Ureter (tissue), 1 donor: ENCODE results near the gene REEP1. TPM values are rescaled to one million over a fixed set of nuclear protein-coding genes. Genes with fewer than 3 reads are reported as not detected.
"Not testable (repeated sequence)": the region's sequence is repeated elsewhere in the genome, so short reads cannot be mapped to it uniquely, and the experiment has no call there.

Experiments
- DNase-seq: peaks from one replicate; pipeline ENCODE4 v3.0.0-alpha.2; 2020; ENCODE audit warnings: low spot score
- total RNA-seq: library from RNA; stranded (reverse); gene quantifications from one replicate; pipeline ENCODE4 v1.2.4, GENCODE V29; 2023
- donor health status: DM: yes; HTN: yes; CAD: no.

REEP1 gene
- total RNA-seq, 1 donor from 2014 or later, result 15.5 TPM

DNA sequence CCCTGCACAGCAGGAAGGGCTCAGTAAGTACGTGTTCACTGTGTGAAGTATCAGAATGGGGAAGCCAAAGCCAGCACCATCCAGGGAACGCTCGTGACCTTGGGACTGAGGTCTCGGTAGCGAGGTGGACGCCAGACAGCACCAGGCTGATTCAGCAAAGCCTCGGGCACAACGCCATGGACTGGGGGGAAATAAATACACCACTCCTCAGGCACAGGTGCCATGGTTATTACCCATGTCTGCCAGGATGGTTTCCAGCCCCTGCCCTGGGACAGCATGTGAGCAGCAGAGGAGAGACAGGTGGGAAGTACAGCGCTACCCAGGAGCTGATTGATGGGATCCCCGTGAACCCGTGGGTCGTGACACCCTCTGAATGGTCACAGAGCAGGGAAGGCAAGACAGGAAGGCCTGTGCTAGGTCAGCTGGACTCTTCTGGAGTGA lies 53.0 kb downstream of the REEP1 start:
- DNase-seq, result no peak

DNA sequence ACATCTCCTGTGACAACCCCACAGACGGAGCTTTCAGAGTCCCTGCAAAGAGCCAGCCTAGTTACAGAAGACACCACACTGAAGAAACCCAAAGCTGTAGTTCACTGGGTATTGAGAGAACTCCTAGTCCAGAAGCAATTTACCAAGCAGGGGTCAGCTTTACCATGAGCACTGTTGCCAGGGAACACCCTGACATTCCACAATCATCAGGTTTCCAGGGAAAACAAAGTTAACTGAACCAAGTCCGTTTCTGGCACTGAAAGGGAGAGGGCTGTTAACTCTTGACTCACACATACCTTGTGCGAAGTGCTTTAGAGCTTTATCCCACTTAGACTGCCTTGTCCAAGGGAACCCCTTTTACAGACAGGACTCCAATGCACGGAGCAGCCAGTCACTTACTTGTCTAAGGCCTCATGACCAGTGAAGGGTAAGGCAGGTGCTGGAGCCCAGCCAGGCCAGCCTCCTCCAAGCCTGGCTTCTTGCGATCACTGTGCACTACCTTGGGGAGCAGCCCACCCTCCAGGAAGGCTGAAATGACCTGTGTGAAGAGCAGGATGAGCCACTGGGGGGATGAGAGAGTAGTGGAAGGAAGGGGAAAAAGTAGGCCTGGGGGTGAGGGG lies 53.9 kb downstream of the REEP1 start:
- DNase-seq, result no peak

DNA sequence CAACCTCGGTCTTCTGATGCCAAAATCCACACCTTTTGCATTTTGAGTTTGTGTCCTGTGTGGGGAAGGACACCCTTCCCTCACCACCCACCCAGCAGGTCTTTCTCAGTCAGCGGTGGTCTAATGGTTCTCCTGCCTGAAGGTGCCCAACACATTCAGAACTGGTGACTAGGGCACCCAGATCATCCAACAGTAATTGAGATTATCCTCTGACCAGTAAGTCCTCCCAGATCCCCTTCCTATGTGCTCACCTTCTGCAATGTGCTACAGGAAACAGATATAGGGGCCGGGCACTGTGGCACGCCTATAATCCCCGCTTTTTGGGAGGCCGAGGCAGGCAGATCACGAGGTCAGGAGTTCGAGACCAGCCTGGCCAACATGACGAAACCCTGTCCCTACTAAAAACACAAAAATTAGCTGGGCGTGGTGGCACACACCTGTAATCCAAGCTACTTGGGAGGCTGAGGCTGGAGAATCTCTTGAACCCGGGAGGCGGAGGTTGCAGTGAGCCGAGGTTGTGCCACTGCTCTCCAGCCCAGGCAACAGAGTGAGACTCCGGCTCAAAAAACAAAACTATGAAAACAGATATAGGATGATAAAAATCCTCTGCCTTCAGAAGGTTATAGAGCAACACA lies 56.2 kb downstream of the REEP1 start:
- DNase-seq, result no peak

DNA sequence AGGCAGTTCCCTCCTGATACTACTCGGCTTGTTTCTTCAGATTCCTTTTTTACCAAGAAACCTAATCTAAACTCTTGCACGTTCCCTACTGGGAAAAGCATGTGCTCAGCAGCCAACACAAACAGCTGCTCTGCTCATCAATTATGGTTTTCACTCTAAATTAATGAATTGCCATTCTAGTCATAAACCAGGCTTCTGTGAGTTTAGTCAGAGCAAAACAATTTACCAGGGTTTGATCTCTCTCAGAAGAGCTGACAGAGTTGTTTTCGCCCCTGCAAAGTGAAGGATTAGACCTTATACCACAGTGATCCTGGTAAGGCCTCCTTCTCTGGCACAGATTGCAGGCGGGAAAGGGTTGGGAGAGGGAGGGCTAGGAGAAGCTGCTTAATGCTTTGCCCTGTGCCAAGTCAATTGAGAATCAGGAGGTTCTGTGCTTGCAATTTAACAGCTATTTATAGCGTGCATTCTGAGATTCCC lies 57.2 kb downstream of the REEP1 start:
- no peak for DNase-seq

DNA sequence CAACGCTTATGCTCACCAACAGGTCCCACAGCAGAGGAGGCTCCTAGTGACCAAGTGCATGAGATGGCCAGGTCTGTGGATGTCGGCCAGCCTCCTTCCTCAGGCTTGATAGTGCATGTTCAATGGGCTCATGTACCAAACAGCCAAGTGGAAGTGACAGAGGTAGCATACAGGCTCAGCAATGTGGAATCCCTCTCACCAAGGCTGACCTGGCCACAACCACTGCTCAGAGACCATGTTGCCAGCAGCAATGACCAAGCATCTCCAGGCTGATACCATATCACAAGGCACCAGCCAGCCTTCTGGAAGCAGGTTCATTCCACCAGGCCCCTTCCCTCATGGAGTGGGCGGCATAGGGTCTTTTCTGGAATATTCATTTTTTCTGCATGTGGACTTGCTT lies 61.5 kb downstream of the REEP1 start:
- no peak for DNase-seq

DNA sequence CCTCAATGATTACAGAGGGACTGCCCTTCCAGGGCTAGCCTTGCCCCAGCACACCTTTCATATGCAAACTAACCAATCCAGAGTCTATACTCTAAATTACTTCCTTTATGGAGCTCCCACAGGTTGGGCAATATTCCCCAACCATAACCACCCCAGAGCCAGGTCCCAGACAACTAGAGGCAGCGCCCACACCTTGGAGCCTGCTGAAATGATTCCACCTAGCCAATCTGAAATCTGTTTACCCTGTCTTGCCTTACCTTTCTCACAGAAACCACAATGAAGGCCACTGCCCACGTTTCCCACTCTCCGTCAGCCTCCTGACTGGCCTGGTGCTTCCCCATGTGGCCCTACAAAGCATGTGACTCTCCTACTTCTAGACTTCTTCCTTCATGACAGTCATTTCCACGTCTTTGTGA lies 62.0 kb downstream of the REEP1 start:
- no peak for DNase-seq

DNA sequence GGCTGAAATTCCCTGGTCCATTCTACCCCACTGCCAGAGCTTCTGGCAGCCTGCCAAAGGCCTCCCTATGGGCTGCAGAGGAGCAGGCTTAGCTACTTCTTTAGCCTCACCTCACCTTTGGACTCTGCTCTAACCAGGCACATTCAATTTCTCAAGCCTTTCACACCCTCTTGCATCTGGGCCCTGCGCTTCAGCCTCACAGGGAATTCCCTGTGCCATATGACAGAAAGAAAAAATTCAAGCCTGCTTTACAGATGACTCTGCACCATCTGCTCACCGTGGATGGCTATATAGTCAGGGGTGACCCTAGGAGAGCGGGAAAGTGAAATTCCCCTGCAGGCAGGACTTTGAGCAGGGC lies 62.5 kb downstream of the REEP1 start:
- DNase-seq, result no peak

DNA sequence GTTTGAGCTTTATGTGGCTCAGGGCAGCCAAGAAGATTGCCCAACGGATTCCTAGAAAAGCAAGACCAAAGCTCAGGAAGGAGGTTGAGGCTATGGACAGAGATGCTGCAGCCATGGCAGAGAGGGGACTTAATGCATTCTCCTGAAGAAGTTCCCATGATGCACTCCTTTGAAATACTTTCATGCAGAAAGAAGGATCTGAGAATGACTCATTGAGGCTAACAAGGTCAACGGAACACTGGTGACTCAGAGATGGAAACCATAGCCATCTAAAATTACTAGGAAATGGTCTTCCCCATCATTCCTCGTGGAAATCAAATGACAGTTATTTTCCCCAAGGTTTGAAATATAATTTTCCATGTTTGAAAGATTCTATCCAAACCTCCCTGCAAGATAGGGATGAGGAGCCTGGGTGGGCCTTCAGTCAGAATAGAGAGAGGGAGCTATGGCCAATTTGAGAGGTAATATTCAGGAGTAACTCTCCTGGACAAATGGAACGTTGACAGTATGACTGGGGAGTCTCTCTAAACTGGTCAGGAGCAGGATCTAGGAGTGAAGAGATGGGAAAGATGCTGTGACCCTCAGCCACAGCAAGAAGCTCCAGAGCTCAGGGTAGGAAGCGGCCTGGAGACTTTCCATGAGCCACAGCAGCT lies 63.0 kb downstream of the REEP1 start:
- DNase-seq, result no peak

DNA sequence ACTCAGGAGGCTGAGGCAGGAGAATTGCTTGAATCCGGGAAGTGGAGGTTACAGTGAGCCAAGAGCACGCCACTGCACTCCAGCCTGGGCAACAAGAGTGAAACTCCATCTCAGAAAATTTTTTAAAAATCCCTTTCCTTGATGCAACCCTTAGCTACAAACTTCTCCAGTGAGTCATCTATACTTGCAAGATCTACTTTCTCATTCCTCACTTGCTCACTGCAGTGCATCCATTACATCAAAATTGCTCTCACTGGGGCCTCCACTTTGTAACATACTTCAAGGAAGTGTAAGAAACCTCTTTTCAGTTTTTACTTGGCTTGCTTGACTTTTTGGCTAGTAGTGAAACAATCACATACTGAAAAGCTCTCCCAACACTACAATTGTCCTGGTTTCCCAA lies 65.3 kb downstream of the REEP1 start:
- DNase-seq, result no peak

DNA sequence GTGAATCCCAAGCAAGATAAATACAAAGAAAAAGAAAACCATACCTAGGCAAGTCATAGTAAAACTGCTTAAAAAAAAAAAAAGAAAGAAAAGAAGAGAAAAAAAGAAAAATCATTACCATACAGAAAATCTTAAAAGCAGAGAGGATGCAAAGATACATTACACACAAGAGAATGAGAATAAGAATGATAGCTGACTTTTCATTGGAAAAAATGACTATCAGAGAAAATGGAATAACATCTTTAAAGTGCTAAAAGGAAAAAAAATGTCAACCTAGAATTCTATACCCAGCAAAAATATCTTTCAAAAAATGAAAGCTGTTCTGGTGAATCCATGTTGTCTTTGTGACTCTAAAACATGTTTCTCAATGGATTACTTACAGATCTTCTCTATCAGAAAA lies 66.2 kb downstream of the REEP1 start:
- no peak for DNase-seq

DNA sequence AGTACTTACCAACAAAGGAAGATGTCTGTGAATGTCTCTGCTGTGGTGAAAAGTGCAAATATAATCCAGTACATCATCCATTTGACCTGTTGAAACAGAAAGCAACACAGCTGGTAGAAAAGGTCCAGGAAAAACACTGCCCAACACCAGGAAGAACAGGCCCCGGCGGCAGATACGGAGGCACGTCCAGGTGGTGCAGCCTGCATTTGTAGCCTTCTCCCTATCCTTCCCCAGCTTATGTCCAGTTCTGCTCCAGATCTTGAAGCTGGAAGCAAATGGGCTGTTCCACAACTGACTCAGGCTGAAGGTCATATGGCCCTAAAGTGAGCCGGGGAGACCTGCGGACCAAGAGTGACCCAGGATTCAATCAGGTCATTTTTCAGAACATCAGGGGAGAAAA lies 73.5 kb downstream of the REEP1 start:
- DNase-seq, result no peak

DNA sequence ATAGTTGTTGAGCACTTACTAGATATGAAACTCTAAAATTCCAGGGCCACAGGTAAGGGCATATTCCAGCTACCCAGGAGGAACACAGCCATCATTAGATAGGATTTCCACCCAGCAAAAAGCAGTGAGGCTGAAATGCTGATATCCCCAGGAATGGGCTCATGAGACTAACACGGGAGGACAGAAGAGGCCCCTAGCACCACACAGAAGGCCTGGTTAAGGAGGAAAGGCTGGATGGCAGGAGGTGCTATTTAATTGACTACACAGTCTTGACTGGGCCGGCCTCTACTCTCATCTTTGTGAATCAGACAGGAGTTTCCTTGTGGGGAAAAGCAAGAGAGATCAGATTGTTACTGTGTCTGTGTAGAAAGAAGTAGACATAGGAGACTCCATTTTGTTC lies 76.4 kb downstream of the REEP1 start:
- DNase-seq, result no peak

DNA sequence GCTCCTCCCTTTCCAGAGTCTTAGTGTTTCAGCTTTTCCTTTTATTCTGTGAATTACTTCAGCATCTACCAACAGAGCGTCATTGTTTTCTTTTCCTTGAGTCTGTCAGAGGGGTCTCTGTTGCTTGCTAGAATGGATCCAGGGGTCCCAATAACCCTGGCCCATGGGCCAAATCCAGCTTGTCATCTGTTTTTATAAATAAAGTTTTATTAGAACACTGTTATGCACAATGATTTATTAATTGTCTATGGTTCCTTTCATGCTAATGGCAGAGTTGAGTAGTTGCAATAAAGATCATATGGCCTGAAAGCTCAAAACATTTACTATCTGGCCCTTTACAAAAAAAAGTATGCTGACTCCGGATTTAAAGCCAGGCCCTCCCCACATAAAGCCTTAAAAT lies 79.3 kb downstream of the REEP1 start:
- no peak for DNase-seq

DNA sequence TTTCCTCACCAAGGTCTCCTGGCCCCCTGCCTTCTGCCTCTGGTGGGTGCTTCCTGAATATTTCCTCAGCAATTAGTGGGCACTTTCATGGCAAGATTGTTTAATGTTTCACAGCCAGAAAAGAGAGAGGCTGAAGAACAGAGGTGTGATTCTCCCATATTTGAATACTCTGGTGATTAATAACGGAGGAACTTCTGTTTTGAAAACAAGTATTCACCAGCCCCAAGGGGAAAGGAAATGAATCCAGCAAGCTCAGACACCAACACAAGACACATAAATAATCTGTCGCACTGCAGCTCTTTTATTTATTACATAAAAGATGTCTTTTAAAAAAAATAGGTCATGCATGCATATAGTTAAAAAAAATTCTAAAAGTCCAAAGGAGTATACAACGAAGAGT lies 80.4 kb downstream of the REEP1 start:
- no peak for DNase-seq

DNA sequence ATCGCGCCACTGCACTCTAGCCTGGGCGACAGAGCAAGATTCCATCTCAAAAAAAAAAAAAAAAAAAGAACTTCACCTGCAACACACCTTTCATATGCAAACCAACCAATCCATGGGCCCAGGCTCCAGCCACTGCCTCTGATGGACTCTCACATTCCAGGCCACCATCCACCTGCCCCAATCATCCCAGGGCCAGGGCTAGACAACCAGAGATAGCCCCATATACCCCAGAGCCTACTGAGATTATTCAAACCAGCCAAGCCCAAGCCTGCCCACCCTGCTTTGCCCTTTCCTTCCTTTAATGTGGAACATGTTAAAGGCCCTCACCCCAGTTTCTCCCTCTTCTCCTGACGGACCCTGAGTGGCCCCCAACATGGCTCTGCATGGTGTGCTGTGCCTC lies 81.1 kb downstream of the REEP1 start:
- DNase-seq, result no peak

DNA sequence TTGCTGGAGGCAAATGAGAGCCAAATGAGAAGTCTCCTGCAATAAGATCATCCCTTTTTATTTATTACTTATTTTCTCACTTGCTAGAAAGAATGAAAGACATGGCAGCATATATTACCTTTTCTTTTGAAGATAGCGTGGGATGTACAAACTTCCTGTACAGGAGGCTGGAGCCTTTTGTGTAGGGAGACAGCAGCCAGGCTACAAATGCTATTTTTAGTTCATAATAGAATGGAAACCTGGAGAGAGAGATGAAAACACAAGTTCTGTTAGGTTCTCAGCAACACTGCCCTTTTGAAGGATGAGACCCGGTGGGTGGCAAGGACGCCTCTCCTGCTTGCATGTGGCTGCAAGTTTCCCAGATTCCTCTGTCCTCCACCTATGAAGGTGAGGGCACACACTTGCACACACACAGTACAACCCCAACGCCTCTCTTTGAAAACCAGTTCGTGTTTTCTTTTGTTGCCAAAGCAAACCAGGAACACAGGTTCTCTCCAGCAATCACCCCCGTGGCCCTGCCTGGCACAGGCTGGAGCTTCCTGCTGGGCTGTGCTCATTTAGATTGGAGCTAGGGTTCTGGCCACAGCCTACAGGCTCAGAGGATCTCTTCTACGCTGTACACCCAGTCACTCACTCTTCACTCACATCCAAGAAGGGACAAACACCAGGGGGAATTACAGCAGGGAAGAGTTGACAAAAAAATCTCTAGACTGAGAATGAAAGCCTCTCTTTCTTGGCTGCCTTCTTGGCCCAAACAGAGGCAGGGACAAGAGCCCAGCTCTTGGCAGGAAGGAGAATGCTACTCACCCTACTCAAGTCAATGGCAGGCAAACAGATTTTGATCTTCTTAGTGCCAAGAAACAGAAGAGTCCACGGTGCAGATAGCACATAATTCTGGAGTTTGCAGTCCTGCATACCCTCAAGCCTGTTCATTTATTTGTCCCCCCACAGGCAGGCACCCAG lies 82.6 kb downstream of the REEP1 start:
- DNase-seq, result peak; percentile 63

DNA sequence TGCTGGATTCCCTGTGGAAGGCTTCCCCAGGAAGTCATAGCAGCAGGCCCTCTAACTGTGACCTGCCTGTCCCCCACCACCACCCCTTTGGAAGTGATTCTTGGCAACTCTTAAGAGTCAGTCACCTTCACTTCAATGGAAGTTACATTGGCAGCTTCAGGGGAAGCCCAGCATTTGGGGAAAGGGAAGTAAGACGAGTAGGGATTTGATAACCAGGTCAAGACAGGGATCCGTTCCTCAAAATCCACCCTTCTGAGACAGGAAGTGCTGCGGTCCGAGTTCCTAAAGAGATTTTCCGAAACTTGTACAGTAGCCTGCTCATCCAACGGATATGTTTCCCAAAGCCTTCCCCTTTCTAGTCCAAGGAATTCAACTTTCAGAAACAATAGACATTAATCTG lies 84.0 kb downstream of the REEP1 start:
- no peak for DNase-seq

DNA sequence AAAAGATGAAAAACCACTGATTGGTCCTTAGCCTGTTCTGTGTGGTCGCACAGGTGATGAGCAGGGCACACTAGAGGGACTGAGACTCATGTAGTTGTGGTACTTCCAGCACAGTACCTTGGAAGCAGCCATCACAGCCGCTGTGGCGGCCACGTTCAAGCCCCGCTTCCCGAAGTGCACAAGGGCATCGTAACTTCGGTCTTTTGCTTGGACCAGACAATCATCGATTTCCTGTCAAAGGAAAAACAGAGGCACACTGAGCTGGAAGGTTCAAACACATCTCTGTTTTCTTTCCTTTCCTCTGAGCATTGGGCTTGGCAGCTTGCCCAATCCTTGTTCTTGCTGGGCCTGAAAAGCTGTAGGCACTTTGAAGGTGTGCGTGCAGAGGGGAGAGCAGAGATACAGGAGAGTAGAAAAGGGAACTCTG lies 85.6 kb downstream of the REEP1 start:
- no peak for DNase-seq

DNA sequence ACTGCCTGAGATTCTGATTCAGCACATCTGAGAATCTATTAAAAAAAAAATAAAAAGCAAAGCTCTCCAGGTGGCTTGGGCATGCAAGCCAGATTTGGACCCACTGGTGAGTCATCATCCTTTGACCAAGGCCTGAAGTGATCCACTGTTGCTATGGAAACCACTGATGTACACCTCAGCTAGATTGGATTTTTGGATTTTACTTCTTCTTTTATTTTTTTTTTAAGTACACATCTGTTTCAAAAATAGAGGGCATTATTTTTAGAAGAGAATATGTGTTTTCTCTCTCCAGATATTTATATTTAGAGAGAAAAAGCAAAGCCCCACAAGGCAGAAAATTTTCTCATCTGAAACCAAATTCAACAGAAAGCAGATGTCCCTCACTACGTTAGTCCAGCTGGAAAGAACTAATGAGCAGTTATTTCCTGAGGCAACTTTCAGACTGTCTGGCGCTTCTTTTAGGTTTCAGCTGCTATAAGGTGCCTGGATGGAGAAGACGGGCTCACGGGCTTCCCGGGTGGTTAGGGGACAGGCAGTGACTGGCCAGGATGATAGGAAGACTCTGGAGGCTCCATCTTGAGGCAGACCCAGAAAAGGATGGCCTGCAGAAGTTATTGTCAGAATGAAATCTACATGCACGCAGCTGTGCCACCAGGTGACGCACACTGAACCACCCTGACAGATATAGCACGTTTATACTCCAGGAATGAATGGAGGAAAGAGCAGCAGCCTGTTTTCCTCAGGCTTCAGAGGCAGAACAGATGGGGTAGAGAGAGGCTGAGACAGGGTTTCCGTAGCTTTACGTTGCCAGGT lies 87.6 kb downstream of the REEP1 start:
- no peak for DNase-seq

DNA sequence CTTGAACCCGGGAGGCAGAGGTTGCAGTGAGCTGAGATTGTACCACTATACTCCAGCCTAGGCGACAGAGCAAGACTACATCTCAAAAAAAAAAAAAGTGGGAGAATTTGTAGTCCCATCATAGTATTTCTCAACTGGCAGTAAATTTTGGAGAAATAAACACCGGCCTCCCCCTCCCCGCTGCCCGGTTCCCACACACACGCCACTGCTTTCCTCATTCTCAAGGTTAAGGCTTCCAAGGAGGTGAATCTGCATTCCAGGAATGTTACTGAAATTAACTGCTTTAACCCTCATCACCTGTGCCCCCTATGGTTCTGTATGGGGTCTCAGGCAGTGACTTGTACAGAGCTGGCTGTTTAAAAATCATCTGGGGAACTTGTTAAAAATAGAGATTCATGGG lies 88.2 kb downstream of the REEP1 start:
- no peak for DNase-seq

DNA sequence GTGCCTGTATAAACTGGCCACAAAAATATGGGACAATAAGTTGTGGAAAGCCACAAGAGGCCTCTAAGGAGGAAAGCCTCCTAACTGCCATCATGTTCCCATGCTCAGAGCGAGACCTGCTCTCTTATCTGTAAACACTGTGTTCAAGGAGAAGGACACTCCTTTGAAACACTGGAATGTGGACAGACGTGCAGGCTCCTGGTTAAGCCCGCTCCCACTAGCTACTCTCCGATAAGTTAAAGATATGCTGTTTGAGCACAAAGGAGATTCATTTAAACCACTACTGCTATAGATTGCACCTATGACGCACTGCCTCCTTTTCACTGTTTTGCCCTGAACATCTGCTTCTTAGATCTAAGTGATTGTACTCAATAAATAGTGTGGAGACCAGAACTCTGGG lies 92.2 kb downstream of the REEP1 start:
- DNase-seq, result not testable (repeated sequence)
